ENCODE data around the gene CD7. TPM values are rescaled to one million over a fixed set of nuclear protein-coding genes. Genes with fewer than 3 reads are reported as not detected.

The CD7 gene
- total and polyA plus RNA-seq, 7 donors: 0.60 to 38.3 (median 4.3) TPM; not detected in 2

- 65 to 89% methylated on average over 20 of the region's 20 CpGs for WGBS, 2 donors
- peak overlapping the region in 3 of 4 donors; percentile 31 to 74 (median 40) for H3K27ac ChIP-seq
- intact Hi-C loops (cut with DNase I): no loop called here
These were observed 11.6 kb downstream of the CD7 start for GRCh38 chr17:82305727-82306300.

GRCh38 chr17:82304826-82305726 lies 12.3 kb downstream of the CD7 start:
- intact Hi-C loops (cut with DNase I): no loop called here
- no peaks in the 10 kb centered on the region for H3K9me3 ChIP-seq
- peaks cover 0 to 7% (median 6%) of the 10 kb centered on the region in 4 donors for H3K4me1 ChIP-seq
- H3K4me3 ChIP-seq: no peak overlapping the region
- WGBS, 2 donors: 87 to 90% methylated on average over 23 of the region's 23 CpGs
- H3K27ac ChIP-seq: peak overlapping the region in 3 of 4 donors; percentile 31 to 74 (median 40)
- no peaks in the 10 kb centered on the region for H3K27me3 ChIP-seq
- no peaks in the 10 kb centered on the region for H3K36me3 ChIP-seq
- DNase-seq: no peak
- TF ChIP-seq POLR2AphosphoS5 (IDR thresholded peaks at IDR 0.05) (no peak), POLR2A (IDR thresholded peaks at IDR 0.05) (no peak), EP300 (IDR thresholded peaks at IDR 0.05) (no peak), CTCF (IDR thresholded peaks at IDR 0.05) (no peak)

More at GRCh38 chr17:82305727-82306300, 11.6 kb downstream of the CD7 start:
- Histone ChIP-seq H3K9me3 (no peaks in the 10 kb centered on the region), H3K27me3 (peaks cover 0 to 6% (median 4%) of the 10 kb centered on the region in 3 donors), H3K4me3 (no peak overlapping the region), H3K36me3 (no peaks in the 10 kb centered on the region), H3K4me1 (peaks cover 0 to 5% (median 3%) of the 10 kb centered on the region in 4 donors)
- DNase-seq: no peak
- no peak for TF ChIP-seq POLR2A (IDR thresholded peaks at IDR 0.05)
- TF ChIP-seq POLR2AphosphoS5 (IDR thresholded peaks at IDR 0.05): no peak
- TF ChIP-seq CTCF (IDR thresholded peaks at IDR 0.05): no peak
- TF ChIP-seq EP300 (IDR thresholded peaks at IDR 0.05): no peak

GRCh38 chr17:82303944-82304808 lies 13.2 kb downstream of the CD7 start:
- H3K27ac ChIP-seq: no peak overlapping the region
- no peak overlapping the region for H3K4me3 ChIP-seq
- H3K36me3 ChIP-seq: no peaks in the 10 kb centered on the region
- no peak for TF ChIP-seq EP300 (IDR thresholded peaks at IDR 0.05)
- no peak for TF ChIP-seq POLR2A (IDR thresholded peaks at IDR 0.05)
- TF ChIP-seq POLR2AphosphoS5 (IDR thresholded peaks at IDR 0.05): no peak
- TF ChIP-seq CTCF (IDR thresholded peaks at IDR 0.05): no peak
- no peak for DNase-seq
- peaks cover 0 to 7% (median 6%) of the 10 kb centered on the region in 4 donors for H3K4me1 ChIP-seq
- intact Hi-C loops (cut with DNase I): no loop called here
- WGBS, 2 donors: 78 to 92% methylated on average over 26 of the region's 26 CpGs
- H3K9me3 ChIP-seq: no peaks in the 10 kb centered on the region
- no peaks in the 10 kb centered on the region for H3K27me3 ChIP-seq

- WGBS, 2 donors: 54 to 71% methylated on average over 35 of the region's 35 CpGs
- H3K36me3 ChIP-seq: no peaks in the 10 kb centered on the region
- TF ChIP-seq EP300 (IDR thresholded peaks at IDR 0.05) (no peak), POLR2A (IDR thresholded peaks at IDR 0.05) (no peak), POLR2AphosphoS5 (IDR thresholded peaks at IDR 0.05) (no peak), CTCF (IDR thresholded peaks at IDR 0.05) (no peak)
- no peak overlapping the region for H3K4me3 ChIP-seq
- no peaks in the 10 kb centered on the region for H3K27me3 ChIP-seq
- H3K27ac ChIP-seq: no peak overlapping the region
- intact Hi-C loops (cut with DNase I): no loop called here
- peaks cover 0 to 13% (median 13%) of the 10 kb centered on the region in 4 donors for H3K4me1 ChIP-seq
- DNase-seq: no peak
- no peaks in the 10 kb centered on the region for H3K9me3 ChIP-seq
These were observed 14.1 kb downstream of the CD7 start for GRCh38 chr17:82302991-82303943.
